Medulla oblongata (tissue), 1 donor: ENCODE results near the gene TMEM115.

Experiments used
- DNase-seq: peaks from one replicate; pipeline ENCODE4 v3.0.0-alpha.2; 2015; ENCODE audit errors: extremely low spot score

The TMEM115 gene

DNA sequence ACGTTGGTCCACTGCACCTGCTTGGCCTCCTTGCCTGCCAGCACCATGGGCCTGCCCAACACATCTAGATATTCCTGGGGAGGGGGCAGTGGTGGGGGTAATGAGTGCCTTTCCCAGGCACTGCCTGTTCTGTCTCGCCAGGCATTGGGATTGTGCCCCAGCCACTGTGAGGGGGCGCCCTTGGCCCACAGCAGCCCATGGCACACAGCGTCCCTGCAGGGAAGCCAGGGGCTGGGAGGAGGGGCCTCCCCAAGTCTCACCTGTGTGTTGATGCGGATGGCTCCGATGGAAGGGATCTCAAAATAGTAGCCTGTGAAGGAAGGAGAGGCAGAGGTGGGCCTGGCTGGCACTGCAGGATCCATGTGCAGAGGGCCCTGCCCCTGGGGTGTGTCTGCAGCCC, 18.7 kb upstream of the TMEM115 start:
- DNase-seq, result no peak

DNA sequence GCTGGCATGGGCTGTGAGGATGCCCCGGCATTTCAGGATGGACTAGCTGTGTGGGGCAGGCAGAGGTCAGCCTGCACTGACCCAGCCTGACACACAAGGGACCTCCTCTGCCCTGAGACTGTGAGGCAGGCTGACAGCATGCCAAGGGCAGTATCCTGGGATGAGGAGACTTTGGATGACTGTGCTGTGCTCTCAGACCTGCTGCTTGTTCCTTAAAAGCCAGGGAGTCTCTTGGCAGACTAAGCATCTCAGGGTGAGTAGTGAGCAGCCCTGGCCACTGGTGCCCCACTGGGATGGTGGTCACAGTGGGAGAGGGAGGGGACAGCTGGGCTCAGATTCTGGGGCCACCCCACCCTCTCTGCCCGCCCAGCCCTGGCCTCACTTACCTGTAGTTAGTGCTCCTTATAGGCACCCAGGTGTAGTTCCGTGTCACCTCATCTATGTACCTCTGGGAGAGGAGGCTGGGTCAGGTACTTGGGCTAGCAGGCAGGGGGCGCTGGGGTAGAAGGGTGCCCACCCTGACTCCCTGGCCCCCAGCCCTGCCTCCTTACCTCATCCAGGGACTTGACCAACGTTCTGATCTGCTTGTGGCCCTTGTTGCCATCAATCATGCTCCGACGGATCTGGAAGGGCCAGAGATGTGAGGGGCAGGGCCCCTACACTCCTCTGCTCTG, 16.1 kb upstream of the TMEM115 start:
- no peak for DNase-seq

DNA sequence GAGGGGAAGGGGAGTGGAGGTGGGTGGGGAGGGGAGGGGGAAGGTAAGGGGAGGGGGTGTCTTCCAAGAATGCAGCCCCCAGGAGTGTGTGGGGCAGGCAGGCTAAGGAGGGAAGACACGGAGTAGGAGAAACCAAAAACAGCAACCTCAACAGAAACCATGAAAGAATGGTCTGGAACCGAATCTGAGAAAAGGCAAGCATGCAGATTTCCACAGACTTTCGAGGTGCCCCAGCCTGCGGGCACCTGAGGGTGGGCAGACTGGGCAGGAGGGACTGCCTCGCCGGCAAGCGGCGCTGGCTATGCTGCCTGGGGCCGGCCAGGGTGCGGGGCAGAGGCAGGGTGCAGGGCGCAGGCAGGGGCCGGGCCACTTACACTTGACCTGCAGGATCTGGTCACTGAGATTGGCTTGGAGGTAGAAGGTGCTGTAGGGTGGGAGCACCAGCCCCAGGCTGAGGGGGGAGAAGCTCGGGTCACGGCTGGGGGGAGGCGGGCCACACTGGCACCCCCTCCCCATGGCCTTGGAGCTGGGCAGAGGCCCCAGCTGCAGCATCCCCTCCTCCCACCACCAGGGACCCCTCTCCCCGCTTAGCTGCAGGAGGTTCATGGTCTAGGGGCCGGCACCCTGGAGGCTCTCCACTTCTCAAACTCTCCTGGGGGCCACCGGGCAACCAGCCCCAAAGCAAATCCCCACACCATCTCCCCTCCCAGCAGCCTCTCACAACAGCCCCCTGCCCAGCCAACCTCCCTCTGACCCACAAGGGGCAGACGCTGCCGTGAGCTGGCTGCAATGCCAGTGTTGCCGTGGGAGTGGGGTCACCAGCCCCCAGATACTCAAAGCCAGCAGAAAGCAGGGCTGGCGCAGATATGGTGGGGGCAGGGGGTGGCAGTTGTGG, 15.3 kb upstream of the TMEM115 start:
- no peak for DNase-seq

DNA sequence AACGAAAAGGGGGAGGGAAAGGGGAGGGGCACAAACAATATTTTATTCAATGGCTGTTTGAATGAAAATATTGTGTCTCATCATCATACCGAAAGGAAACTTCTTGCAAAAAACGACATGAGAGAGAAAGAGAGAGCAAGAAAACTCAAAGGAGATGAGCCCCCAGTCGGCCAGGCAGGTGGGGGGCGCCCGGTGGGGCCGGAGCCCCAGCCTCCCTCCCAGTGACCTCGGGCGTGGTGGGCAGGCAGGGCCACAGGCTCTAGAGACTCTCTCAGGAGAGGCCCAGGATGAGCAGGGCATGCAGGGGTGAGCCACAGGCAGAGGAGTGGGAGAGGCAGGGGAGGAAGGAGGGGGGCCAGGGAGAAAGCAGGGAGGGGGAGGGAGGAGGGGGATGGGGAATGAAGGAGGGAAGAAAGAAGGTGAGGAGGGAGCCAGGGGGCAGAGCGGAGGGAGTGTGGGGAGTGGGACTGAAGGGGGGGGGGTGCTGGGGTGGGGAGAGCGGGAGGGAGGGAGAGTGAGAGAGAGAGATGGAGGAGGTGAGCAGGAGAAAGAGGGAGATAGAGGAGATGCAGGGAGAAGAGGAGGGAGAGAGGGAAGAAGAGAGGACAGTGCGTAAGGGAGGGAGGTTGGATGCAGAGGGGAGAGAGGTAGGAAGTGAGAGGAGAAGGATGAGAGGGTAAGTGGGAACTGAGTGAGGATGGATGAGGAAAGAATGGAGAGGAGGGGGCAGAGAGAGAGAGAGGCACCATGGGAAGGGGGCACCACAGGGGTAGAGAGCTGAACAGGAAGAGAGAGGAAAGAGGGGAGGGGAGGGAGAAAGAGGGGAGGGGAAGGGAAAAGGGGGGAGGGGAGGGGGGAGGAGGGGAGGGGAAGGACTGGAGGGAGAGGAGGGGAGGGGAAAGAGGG, 14.1 kb upstream of the TMEM115 start:
- no peak for DNase-seq

DNA sequence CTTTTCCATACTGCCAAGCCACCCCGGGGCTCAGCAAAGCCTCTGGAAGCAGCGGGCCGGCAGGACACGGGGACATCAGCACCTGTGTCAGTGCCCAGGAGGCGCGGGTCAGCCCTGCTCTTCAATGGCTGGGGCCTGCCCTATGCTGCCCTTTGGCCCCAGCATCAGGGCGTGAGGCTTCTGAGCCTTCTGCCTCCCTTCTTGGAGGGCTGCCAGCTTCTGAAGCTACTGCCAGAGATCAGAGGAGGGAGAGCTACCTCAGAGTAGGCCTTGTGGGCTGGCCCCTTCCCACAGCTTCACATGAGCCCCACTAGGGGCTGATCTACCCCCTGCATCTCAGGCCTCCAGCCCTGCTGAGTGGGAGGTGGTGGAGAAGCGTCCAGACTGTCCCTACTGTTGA, 13.0 kb upstream of the TMEM115 start:
- DNase-seq, result no peak

DNA sequence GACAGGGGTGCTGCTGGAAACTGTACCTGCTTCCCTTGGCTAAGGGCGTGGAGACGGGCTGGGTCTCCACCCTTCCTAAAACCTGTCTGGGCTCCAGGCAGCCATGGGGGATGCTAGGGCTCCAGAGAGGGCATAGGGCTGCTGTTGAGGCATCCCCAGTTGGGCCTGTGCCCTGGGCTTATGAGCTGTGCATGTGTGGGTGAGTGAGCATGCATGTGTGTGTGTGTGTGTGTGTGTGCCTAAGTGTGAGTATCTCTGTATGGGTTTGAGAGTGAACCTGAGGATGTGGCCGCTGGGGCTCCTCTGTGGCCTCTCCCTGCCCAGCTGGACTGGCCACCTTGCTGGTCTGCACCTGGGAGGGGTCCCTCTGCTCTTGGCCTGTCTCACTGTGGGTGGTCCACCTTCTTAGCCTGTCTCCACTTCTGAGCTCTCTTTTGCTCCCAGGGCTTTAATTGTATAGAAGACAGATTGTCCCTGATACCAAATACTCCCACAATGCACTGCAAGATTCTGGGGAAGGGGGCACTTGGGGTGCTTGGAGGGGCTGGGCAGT, 11.9 kb upstream of the TMEM115 start:
- DNase-seq, result no peak

DNA sequence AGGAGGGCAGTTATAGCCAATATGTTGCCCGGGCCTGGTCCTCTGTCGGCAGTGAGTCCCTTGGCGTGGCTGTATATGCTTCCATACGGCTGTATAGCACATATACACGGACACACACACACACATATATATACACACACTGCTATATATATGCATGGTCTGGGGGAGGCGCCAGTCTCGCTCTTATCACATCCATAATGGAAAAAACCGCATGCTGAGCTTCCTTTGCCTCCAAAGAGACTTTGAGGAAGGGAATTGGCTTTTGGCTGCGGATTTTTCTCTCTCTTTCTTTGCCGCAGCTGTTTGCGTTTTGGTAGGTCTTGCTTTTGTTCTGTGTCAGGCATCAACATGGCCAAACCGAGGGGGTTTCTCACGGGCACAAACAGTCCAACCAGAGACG, 11.3 kb upstream of the TMEM115 start:
- DNase-seq, result no peak

DNA sequence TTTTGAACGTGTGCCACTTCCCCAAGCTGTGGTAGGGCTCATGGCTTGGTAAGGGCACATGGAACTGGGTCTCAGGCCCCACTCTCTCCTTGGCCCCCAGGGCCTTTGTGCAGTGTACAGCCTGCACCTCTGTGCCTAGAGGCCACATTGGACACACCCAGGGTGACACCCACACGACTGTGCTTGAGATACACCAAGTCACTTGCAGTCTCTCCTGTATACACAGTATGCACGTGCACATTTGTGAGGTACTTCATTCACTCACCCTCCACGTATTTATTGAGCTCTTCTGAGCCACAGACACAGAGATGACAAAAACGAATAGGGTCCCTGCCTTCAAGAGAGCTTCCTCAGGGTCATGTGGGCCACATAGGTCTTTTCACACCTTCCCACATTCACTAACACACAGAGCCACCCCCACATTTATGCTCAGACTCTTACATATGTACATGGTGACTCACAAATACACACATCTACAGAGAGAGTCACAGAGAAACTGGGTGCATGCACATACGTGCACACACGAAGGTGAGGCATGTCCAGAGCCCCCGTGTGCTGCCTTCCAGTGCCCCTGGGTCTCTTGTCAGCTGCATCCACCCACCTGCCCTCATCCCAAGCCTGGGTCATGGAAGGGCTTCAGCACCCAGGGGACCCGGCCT, 9.8 kb upstream of the TMEM115 start:
- no peak for DNase-seq

DNA sequence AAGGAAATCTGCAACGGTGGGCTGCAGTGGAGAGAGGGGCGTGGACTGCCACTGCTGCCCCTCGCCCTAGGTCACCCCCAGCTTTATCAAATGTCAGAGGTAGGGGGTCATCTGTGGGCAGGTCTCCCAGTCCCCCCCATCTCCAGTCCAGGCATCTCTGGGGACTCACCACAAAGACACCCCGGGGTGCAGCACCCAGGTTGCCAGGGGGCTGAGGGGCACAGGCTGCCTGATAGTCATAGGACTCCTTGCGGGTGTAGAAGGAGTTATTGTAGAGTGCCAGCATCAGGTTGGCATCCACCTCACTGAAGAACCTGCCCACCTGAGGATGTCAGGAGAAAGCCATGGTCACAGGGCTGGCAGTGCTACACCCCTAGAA, 6.5 kb upstream of the TMEM115 start:
- no peak for DNase-seq

DNA sequence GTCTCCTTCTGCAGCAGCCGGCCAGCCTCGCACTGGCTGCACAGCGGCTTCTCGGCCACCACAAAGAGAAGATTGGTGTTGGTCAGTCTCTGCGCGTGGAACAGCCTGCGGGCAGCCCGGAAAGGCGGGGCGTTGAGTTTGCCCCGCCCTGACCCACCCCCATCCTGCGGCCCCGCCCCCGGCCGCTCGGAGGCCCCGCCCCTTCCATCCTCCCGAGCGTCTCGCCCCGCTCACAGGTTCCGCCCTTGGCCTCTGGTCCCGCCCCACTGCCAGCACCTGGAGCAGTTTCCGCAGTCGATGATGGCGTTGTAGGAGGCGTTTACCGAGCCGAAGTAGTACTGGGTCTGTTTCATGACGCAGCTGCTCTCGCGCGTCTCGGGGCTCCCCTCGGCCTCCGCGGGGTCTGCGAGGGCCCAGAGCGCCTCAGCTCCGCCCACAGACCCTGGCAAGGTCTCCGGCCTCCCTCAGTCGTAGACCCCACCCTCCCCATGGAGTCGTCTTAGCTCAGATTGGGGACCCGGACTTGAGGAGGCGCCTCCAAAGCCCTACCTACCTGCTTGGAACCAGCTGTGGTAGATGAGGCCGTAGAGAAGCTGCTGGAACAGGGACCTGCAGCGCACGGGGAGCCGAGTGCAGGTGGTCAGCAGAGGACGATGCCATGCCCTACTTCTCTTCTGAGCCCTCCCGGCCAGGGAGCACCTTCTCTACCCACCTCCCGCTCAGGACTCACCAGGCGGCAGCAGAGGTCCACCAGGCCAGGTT, 5.9 kb upstream of the TMEM115 start:
- DNase-seq, result peak; percentile 62

DNA sequence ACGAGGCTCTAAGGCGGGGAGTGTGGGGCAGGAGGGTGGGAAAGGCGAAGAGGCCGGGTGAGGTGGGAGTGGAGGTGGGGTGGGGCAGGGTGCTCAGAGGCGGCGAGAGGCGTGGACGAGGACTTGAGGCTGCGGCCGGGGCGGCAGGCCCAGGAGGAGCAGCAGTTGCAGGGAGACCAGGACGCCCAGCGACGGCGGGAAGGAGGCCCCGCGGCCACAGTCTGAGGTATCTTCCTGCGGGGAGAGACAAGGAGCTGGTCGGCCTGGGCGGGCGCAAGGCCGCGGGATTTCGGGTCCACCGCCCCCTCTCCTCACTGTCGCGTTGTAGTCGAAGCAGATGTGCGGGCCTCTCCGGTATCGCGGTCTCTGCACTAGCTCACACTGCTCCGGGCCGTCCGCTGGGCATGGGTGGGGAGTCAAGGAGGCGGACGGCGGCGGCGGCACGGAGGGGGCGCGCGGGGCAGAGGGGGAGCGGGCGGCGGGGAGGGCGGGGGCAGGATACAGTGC, 5.3 kb upstream of the TMEM115 start:
- no peak for DNase-seq

DNA sequence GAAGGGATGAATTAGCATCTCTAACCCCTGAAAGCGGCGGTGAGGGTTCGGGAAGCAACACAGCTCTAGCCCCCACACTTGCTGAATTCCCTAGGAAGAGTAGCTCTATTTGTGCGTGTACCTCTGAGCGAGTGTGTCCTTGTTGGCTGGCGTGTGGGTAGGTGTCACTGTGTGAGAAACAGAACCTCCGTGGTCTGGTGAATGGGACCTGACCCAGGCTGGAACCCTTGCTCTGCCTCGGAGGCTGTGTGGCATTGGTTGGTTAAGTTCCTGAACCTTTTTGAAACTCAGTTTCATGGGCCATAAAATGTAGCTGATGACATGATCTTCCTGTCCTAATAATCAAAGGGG, 414 bp upstream of the TMEM115 start:
- DNase-seq, result no peak

DNA sequence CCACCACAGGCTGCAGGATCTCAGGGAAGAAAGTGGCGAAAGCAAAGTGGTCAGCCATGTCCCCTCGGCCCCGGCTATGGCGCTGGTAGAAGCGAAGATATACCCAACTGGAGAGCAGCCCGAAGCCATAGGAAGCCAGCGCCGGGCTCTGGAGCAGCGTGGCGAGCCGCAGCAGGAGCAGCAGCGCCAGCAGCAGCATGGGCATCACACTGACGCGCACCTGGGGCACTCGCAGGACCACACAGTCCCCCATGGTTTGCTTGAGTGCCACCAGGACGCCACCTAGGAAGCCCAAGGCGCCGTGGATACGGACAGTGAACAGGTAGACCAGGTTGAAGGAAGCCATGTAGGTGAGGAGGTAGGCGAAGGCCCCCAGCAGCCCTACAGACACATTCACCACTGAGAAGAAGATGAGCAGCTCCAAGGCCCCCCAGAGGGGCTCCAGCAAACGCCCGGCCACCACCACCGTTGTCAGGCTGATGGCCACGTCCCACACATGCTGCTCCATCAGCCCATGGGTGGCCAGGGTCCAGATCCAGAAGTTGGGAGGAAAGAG, 888 bp downstream of the TMEM115 start:
- DNase-seq, result no peak

DNA sequence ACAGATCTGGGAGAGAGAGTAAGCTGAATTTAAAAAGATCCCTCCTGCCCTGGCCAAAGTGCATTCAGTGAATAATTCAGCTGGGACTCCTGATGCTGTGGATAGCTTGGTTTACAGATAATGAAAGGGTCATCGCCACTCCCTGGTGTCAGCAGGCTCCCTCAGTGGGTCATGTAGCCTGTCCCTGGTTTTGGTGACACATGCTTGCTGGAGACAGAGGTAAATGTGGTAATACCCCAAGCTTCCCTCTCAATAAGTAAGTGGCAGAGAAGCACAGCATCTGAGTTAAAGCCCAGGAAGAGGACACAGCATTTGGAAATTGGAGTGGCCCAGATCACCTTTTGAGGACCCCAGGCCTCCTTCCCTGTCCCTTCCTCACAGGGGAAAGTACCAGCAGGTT, 1.8 kb downstream of the TMEM115 start:
- no peak for DNase-seq

DNA sequence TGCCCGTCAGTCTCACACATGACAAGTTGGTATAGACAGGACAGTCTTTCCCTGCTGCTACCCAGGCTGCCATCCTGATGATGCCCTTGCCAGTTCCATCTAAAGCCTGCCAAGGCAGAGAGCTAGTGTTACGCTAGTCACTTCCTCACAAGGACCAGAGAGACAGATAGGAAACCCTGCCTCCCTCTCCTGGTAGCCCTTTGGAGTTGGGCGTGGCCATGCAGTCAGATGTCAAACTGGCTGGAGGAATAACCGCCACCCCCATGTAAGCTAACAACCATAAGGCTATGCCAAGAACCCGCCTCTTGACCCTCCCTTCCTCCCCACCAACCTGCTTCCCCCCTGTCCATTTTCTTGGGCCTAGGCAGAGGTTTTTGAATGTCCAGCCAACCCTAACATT, 2.8 kb downstream of the TMEM115 start:
- DNase-seq, result no peak

DNA sequence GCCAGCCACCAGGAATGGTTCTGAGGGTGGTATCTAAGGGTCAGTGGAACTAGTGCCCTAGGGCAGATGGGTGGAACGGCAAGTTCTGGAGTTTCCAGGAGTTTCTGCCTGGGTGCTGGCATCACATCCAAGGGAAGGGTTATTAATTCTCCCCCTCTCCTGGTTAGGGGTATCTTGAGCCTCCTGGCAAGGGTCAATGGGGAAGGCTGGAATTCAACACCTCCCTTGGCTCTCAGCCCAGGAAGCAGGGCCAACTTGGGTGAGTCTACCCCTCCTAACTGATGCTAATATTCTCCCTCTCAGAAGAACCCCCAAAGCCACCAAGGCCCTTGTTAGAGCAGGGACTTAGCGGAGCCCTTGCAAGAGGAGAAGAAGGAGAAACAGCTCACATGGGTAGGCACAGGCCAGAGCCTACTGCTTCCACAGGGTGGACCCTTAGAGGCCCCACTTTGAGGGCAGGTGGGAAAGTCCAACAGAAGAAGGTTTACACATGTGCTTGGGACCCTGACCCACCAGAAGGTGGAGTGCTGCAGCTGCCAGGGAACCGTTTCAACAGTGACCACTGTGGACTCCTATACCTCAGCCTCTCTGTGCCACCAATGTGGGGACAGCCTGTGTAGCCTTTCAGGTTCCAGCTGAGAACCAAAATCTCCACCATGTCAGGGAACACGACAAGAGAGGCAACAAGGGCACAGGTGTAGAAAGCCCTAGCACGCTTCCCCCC, 3.3 kb downstream of the TMEM115 start:
- no peak for DNase-seq

DNA sequence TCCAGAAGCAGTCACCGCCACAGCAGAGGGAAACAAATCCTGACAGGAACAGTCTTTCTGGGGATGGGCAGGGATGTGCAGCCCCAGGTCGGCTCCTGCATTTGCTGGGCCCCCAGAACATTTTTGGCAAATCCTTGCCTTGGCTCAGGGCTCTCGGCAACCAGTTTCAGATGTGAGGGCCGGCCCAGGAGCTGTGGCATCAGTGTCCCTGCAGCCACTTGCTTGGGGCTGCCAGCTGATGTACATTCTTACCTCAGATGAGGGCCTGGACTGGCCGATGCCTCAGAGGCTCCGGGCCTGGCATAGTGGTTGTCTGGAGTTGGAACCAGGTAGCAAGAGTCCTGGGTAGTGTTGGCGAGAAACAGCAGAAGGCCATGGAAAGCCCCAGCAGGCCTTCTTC, 4.5 kb downstream of the TMEM115 start:
- no peak for DNase-seq

DNA sequence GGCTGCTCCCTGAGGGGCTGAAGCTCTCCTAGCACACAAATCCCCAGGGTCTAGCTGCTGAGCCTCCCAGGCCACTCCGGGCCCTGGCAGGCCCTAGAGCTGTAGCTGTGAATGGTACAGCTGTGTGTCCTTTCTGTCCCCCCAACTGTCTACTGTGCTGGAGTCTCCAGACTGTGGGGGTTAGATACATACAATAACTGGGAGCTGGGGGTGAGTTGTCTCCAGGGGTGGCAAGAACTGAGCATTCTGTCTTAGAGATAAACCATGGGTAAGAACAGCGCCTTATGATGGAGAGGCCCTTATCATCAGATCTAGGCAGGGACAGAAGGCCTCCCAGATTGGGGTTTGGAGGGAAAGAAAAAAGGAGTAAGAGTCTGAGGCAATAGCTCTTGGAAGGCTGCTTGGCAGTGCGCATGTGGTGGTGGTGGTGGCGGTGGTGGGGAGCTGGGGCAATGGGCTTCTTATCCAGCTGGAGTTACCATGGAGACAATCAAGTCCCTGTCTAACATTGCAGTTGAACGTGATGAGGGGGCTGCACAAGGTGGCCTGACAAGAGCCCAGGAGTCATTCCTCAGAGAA, 5.0 kb downstream of the TMEM115 start:
- DNase-seq, result no peak
